ENCODE measurements around the gene KRTAP20-4.

KRTAP20-4 gene

GRCh38 chr21:30620522-30620921, at the start of gene KRTAP20-4:
Gene KRTAP20-4, plus strand, starts transcription at chr21:30620627.
- DNase-seq = no peak

- no peak for DNase-seq
Observed at GRCh38 chr21:30577766-30578165, 42.7 kb upstream of the KRTAP20-4 start.

- DNase-seq = no peak
Observed at GRCh38 chr21:30579346-30579745, 41.1 kb upstream of the KRTAP20-4 start.

GRCh38 chr21:30580132-30580531, 40.3 kb upstream of the KRTAP20-4 start:
- no peak for DNase-seq

GRCh38 chr21:30582870-30583269, 37.6 kb upstream of the KRTAP20-4 start:
- DNase-seq = no peak

GRCh38 chr21:30590297-30590696, 30.1 kb upstream of the KRTAP20-4 start, which contains the start of gene KRTAP22-2:
Gene KRTAP22-2, minus strand, starts transcription at chr21:30590397.
- no peak for DNase-seq

- no peak for DNase-seq
Observed at GRCh38 chr21:30592140-30592539, 28.3 kb upstream of the KRTAP20-4 start, which contains the start of gene KRTAP6-3. Gene KRTAP6-3, plus strand, starts transcription at chr21:30592440. Its CDS starts 6 bp downstream, at chr21:30592446.

GRCh38 chr21:30598802-30599201, 21.6 kb upstream of the KRTAP20-4 start, which contains the start of gene KRTAP6-2:
Gene KRTAP6-2, minus strand, starts transcription at chr21:30598902. Its CDS starts 28 bp downstream, at chr21:30598874.
- no peak for DNase-seq

GRCh38 chr21:30600787-30601186, 19.6 kb upstream of the KRTAP20-4 start, which contains the start of gene KRTAP22-1:
Gene KRTAP22-1, plus strand, starts transcription at chr21:30601087.
- DNase-seq = no peak

GRCh38 chr21:30605968-30606367, 14.5 kb upstream of the KRTAP20-4 start:
- DNase-seq = no peak

GRCh38 chr21:30612132-30612531, 8.3 kb upstream of the KRTAP20-4 start:
- no peak for DNase-seq

GRCh38 chr21:30613836-30614235, 6.6 kb upstream of the KRTAP20-4 start, which contains the start of gene KRTAP6-1:
Gene KRTAP6-1, minus strand, starts transcription at chr21:30613930. Its CDS starts 26 bp downstream, at chr21:30613904.
- DNase-seq = no peak

GRCh38 chr21:30615199-30615598, 5.2 kb upstream of the KRTAP20-4 start:
- DNase-seq = no peak

GRCh38 chr21:30616125-30616524, 4.3 kb upstream of the KRTAP20-4 start, which contains the start of gene KRTAP20-1:
Gene KRTAP20-1, plus strand, starts transcription at chr21:30616425. Its CDS starts 30 bp downstream, at chr21:30616455.
- DNase-seq = no peak

GRCh38 chr21:30620080-30620479, 347 bp upstream of the KRTAP20-4 start:
- DNase-seq = no peak

GRCh38 chr21:30623362-30623761, 2.9 kb downstream of the KRTAP20-4 start:
- no peak for DNase-seq

GRCh38 chr21:30625449-30626165, 5.2 kb downstream of the KRTAP20-4 start:
- DNase-seq = no peak

- no peak for DNase-seq
Observed at GRCh38 chr21:30628109-30628508, 7.7 kb downstream of the KRTAP20-4 start.

GRCh38 chr21:30629200-30629599, 8.8 kb downstream of the KRTAP20-4 start:
- no peak for DNase-seq

GRCh38 chr21:30634906-30635305, 14.5 kb downstream of the KRTAP20-4 start, which contains the start of gene KRTAP20-2:
Gene KRTAP20-2, plus strand, starts transcription at chr21:30635206. Its CDS starts 58 bp downstream, at chr21:30635264.
- no peak for DNase-seq

GRCh38 chr21:30638686-30639085, 18.3 kb downstream of the KRTAP20-4 start:
- no peak for DNase-seq

- DNase-seq = no peak
Observed at GRCh38 chr21:30642564-30642963, 22.1 kb downstream of the KRTAP20-4 start, which contains the start of gene KRTAP20-3. Gene KRTAP20-3, plus strand, starts transcription at chr21:30642864.

- no peak for DNase-seq
Observed at GRCh38 chr21:30646904-30647414, 26.5 kb downstream of the KRTAP20-4 start.

- DNase-seq = no peak
Observed at GRCh38 chr21:30652891-30653290, 32.5 kb downstream of the KRTAP20-4 start.
